ENCODE measurements around the gene FHOD3.

- TF ChIP-seq CTCF (conservative IDR thresholded peaks at IDR 0.05) (no peak), EZH2 (IDR thresholded peaks at IDR 0.05; ENCODE audit: low read depth) (no peak)
Measured at GRCh38 chr18:36304723-36305122, 7.2 kb downstream of the FHOD3 start.

All from PC-9 (cell line).